HuH-7.5 (cell line): ENCODE measurements around the gene ERBB4.
A peak's percentile ranks its signal among the peaks of the same experiment; 100 is the strongest.
"Not testable (repeated sequence)": the region's sequence is repeated elsewhere in the genome, so short reads cannot be mapped to it uniquely, and the experiment has no call there.

Experiments used
- DNase-seq: peaks from one replicate; pipeline ENCODE4 v3.0.0; 2011; ENCODE audit warnings: low spot score

ERBB4 gene

GRCh38 chr2:211816754-211817153, 721.8 kb downstream of the ERBB4 start:
- no peak for DNase-seq

- DNase-seq, result no peak
Measured at GRCh38 chr2:211812587-211812986, 726.0 kb downstream of the ERBB4 start.

GRCh38 chr2:211802666-211803065, 735.9 kb downstream of the ERBB4 start:
- DNase-seq, result no peak

GRCh38 chr2:211800001-211800400, 738.6 kb downstream of the ERBB4 start:
- no peak for DNase-seq

- DNase-seq, result no peak
Measured at GRCh38 chr2:211798868-211799267, 739.7 kb downstream of the ERBB4 start.

GRCh38 chr2:211793690-211794089, 744.9 kb downstream of the ERBB4 start:
- DNase-seq, result no peak

- no peak for DNase-seq
Measured at GRCh38 chr2:211789982-211790381, 748.6 kb downstream of the ERBB4 start.

GRCh38 chr2:211766689-211767088, 771.9 kb downstream of the ERBB4 start:
- no peak for DNase-seq

- no peak for DNase-seq
Measured at GRCh38 chr2:211762479-211762878, 776.1 kb downstream of the ERBB4 start.

- DNase-seq, result no peak
Measured at GRCh38 chr2:211760103-211760502, 778.5 kb downstream of the ERBB4 start.

- DNase-seq, result no peak
Measured at GRCh38 chr2:211756266-211756665, 782.3 kb downstream of the ERBB4 start.

GRCh38 chr2:211755187-211755586, 783.4 kb downstream of the ERBB4 start:
- DNase-seq, result no peak

- no peak for DNase-seq
Measured at GRCh38 chr2:211751848-211752247, 786.8 kb downstream of the ERBB4 start.

- DNase-seq, result no peak
Measured at GRCh38 chr2:211748339-211748738, 790.3 kb downstream of the ERBB4 start.

GRCh38 chr2:211745295-211746097, 793.1 kb downstream of the ERBB4 start:
- DNase-seq, result peak; percentile 42

- DNase-seq, result no peak
Measured at GRCh38 chr2:211744379-211744778, 794.2 kb downstream of the ERBB4 start.

- DNase-seq, result no peak
Measured at GRCh38 chr2:211741966-211742365, 796.6 kb downstream of the ERBB4 start.

GRCh38 chr2:211737282-211737681, 801.3 kb downstream of the ERBB4 start:
- no peak for DNase-seq

- DNase-seq, result no peak
Measured at GRCh38 chr2:211730215-211730614, 808.4 kb downstream of the ERBB4 start.

GRCh38 chr2:211729433-211729832, 809.2 kb downstream of the ERBB4 start:
- no peak for DNase-seq

- DNase-seq, result no peak
Measured at GRCh38 chr2:211724933-211725332, 813.7 kb downstream of the ERBB4 start.

GRCh38 chr2:211723398-211723797, 815.2 kb downstream of the ERBB4 start:
- no peak for DNase-seq

- DNase-seq, result no peak
Measured at GRCh38 chr2:211722928-211723327, 815.7 kb downstream of the ERBB4 start.

- DNase-seq, result not testable (repeated sequence)
Measured at GRCh38 chr2:211721874-211722273, 816.7 kb downstream of the ERBB4 start.
